ENCODE results near the gene KIR2DL3. TPM values are rescaled to one million over a fixed set of nuclear protein-coding genes. Genes with fewer than 3 reads are reported as not detected.

The KIR2DL3 gene
- total and polyA plus RNA-seq, 2 of the 4 experiments (the other 2 are of a cell fraction), result not detected

Small RNAs within 50 kb of the gene (microRNA-seq; reads per million reads assigned to microRNA genes)
- gene AC245128.2 (ENCODE audit: insufficient read depth, insufficient read length), result not detected
- gene KIR3DP1 (ENCODE audit: insufficient read depth, insufficient read length), result not detected

Small RNAs within 50 kb of the gene (small RNA-seq; reads per million reads assigned to genes)
- gene AC245128.2, result 0 reads per million in 5 experiments
- 0 reads per million in 5 experiments for gene KIR3DP1

Other genes starting within 250 kb of the KIR2DL3 start
- gene LAIR2, start 235.7 kb upstream of the KIR2DL3 start, total RNA-seq (2012; rRNA removed), result not detected in 2 replicates
- gene LAIR2, start 235.7 kb upstream of the KIR2DL3 start, polyA plus RNA-seq (2012; rRNA removed), result not detected in 2 replicates
- gene LILRA2, start 164.7 kb upstream of the KIR2DL3 start, total RNA-seq (2012; rRNA removed), result not detected in 2 replicates
- not detected in 2 replicates for gene LILRA2, start 164.7 kb upstream of the KIR2DL3 start, polyA plus RNA-seq (2012; rRNA removed)
- not detected in 2 replicates for gene LILRA1, start 144.9 kb upstream of the KIR2DL3 start, total RNA-seq (2012; rRNA removed)
- not detected in 2 replicates for gene LILRA1, start 144.9 kb upstream of the KIR2DL3 start, polyA plus RNA-seq (2012; rRNA removed)
- not detected in 2 replicates for gene LILRB1, start 108.0 kb upstream of the KIR2DL3 start, total RNA-seq (2012; rRNA removed)
- not detected in 2 replicates for gene LILRB1, start 108.0 kb upstream of the KIR2DL3 start, polyA plus RNA-seq (2012; rRNA removed)
- not detected in 2 replicates for gene LILRB4, start 75.5 kb upstream of the KIR2DL3 start, total RNA-seq (2012; rRNA removed)
- gene LILRB4, start 75.5 kb upstream of the KIR2DL3 start, polyA plus RNA-seq (2012; rRNA removed), result not detected in 2 replicates
- not detected in 2 replicates for gene KIR3DL3, start 14.1 kb upstream of the KIR2DL3 start, total RNA-seq (2012; rRNA removed)
- not detected in 2 replicates for gene KIR3DL3, start 14.1 kb upstream of the KIR2DL3 start, polyA plus RNA-seq (2012; rRNA removed)
- gene KIR2DL1, start 31.3 kb downstream of the KIR2DL3 start, total RNA-seq (2012; rRNA removed), result not detected in 2 replicates
- gene KIR2DL1, start 31.3 kb downstream of the KIR2DL3 start, polyA plus RNA-seq (2012; rRNA removed), result not detected in 2 replicates
- not detected in 2 replicates for gene KIR2DL4, start 65.1 kb downstream of the KIR2DL3 start, total RNA-seq (2012; rRNA removed)
- not detected in 2 replicates for gene KIR2DL4, start 65.1 kb downstream of the KIR2DL3 start, polyA plus RNA-seq (2012; rRNA removed)
- gene KIR3DL1, start 78.0 kb downstream of the KIR2DL3 start, total RNA-seq (2012; rRNA removed), result not detected in 2 replicates
- not detected in 2 replicates for gene KIR3DL1, start 78.0 kb downstream of the KIR2DL3 start, polyA plus RNA-seq (2012; rRNA removed)
- gene KIR2DS4, start 94.2 kb downstream of the KIR2DL3 start, total RNA-seq (2012; rRNA removed), result not detected in 2 replicates
- not detected in 2 replicates for gene KIR2DS4, start 94.2 kb downstream of the KIR2DL3 start, polyA plus RNA-seq (2012; rRNA removed)
- not detected in 2 replicates for gene KIR3DL2, start 111.9 kb downstream of the KIR2DL3 start, total RNA-seq (2012; rRNA removed)
- gene KIR3DL2, start 111.9 kb downstream of the KIR2DL3 start, polyA plus RNA-seq (2012; rRNA removed), result not detected in 2 replicates
- not detected in 2 replicates for gene FCAR, start 135.7 kb downstream of the KIR2DL3 start, total RNA-seq (2012; rRNA removed)
- not detected in 2 replicates for gene FCAR, start 135.7 kb downstream of the KIR2DL3 start, polyA plus RNA-seq (2012; rRNA removed)
- not detected in 2 replicates for gene NCR1, start 167.6 kb downstream of the KIR2DL3 start, total RNA-seq (2012; rRNA removed)
- not detected in 2 replicates for gene NCR1, start 167.6 kb downstream of the KIR2DL3 start, polyA plus RNA-seq (2012; rRNA removed)
- not detected in 2 replicates for gene NLRP7, start 209.0 kb downstream of the KIR2DL3 start, total RNA-seq (2012; rRNA removed)
- not detected in 2 replicates for gene NLRP7, start 209.0 kb downstream of the KIR2DL3 start, polyA plus RNA-seq (2012; rRNA removed)
- gene NLRP2, start 227.9 kb downstream of the KIR2DL3 start, total RNA-seq (2012; rRNA removed), result not detected in 2 replicates
- gene NLRP2, start 227.9 kb downstream of the KIR2DL3 start, polyA plus RNA-seq (2012; rRNA removed), result not detected in 2 replicates